Measurements from ENCODE around the gene ADAMTSL3. TPM values are rescaled to one million over a fixed set of nuclear protein-coding genes. Genes with fewer than 3 reads are reported as not detected.

The ADAMTSL3 gene
- total and polyA plus RNA-seq, 7 donors: 0.60 to 40.7 (median 32.6) TPM; not detected in 1

DNA sequence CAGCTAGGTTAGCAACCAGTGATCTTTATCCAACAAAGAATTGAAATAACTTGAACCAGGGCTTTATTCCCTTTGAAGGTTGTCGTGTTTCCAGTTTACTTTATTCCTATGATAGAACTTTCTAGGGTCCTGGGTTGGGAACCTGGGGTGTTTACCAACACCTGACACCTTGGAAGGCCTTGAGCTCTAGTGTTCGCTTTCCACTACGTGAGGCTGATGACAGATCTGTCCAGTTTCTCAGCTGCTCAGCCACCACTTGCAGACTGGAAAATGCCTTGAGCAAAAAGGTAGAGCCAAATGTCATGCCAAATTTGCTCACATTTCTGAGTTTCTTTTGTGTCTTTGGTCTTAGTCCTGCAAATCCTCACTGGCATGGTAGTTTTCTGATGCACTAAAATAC lies 227.2 kb downstream of the ADAMTSL3 start:
- intact Hi-C loops (cut with DNase I): no loop called here
- no peak overlapping the region for H3K27ac ChIP-seq
- no peaks in the 10 kb centered on the region for H3K9me3 ChIP-seq
- WGBS, 2 donors: 78 to 84% methylated on average over 3 of the region's 3 CpGs
- no peaks in the 10 kb centered on the region for H3K4me1 ChIP-seq
- H3K27me3 ChIP-seq: no peaks in the 10 kb centered on the region
- H3K36me3 ChIP-seq: no peaks in the 10 kb centered on the region
- no peak overlapping the region for H3K4me3 ChIP-seq
- no peak for DNase-seq
- no peak for TF ChIP-seq EP300 (IDR thresholded peaks at IDR 0.05)
- TF ChIP-seq POLR2AphosphoS5 (IDR thresholded peaks at IDR 0.05): no peak
- TF ChIP-seq CTCF (IDR thresholded peaks at IDR 0.05): no peak
- no peak for TF ChIP-seq POLR2A (IDR thresholded peaks at IDR 0.05)

GRCh38 chr15:83886321-83886720 lies 232.4 kb downstream of the ADAMTSL3 start:
- no peak for DNase-seq
- no peaks in the 10 kb centered on the region for H3K36me3 ChIP-seq
- H3K4me1 ChIP-seq: peaks cover 0 to 17% (median 15%) of the 10 kb centered on the region in 4 donors
- no peaks in the 10 kb centered on the region for H3K27me3 ChIP-seq
- TF ChIP-seq EP300 (IDR thresholded peaks at IDR 0.05) (no peak), POLR2AphosphoS5 (IDR thresholded peaks at IDR 0.05) (no peak), POLR2A (IDR thresholded peaks at IDR 0.05) (no peak), CTCF (IDR thresholded peaks at IDR 0.05) (no peak)
- no peak overlapping the region for H3K27ac ChIP-seq
- H3K9me3 ChIP-seq: no peaks in the 10 kb centered on the region
- WGBS, 2 donors: 86 to 89% methylated on average over 2 of the region's 2 CpGs
- intact Hi-C loops (cut with DNase I): no loop called here
- H3K4me3 ChIP-seq: no peak overlapping the region

GRCh38 chr15:83887404-83887803 lies 233.5 kb downstream of the ADAMTSL3 start:
- TF ChIP-seq POLR2A (IDR thresholded peaks at IDR 0.05): no peak
- no peak for DNase-seq
- 81 to 85% methylated on average over 2 of the region's 2 CpGs for WGBS, 2 donors
- no peaks in the 10 kb centered on the region for H3K36me3 ChIP-seq
- H3K27ac ChIP-seq: no peak overlapping the region
- H3K4me1 ChIP-seq: peaks cover 0 to 18% (median 15%) of the 10 kb centered on the region in 4 donors
- intact Hi-C loops (cut with DNase I): no loop called here
- H3K4me3 ChIP-seq: no peak overlapping the region
- H3K9me3 ChIP-seq: no peaks in the 10 kb centered on the region
- H3K27me3 ChIP-seq: no peaks in the 10 kb centered on the region

GRCh38 chr15:83887961-83888360 lies 234.0 kb downstream of the ADAMTSL3 start:
- H3K27me3 ChIP-seq: no peaks in the 10 kb centered on the region
- H3K4me3 ChIP-seq: no peak overlapping the region
- H3K9me3 ChIP-seq: no peaks in the 10 kb centered on the region
- peaks cover 0 to 4% (median 0%) of the 10 kb centered on the region in 4 donors for H3K36me3 ChIP-seq
- intact Hi-C loops (cut with DNase I): no loop called here
- no peak for DNase-seq
- WGBS, 2 donors: 75 to 83% methylated on average over 2 of the region's 2 CpGs
- H3K4me1 ChIP-seq: peaks cover 0 to 18% (median 15%) of the 10 kb centered on the region in 4 donors
- no peak overlapping the region for H3K27ac ChIP-seq
- no peak for TF ChIP-seq CTCF (IDR thresholded peaks at IDR 0.05)
- no peak for TF ChIP-seq POLR2A (IDR thresholded peaks at IDR 0.05)
- no peak for TF ChIP-seq POLR2AphosphoS5 (IDR thresholded peaks at IDR 0.05)

GRCh38 chr15:83889995-83890394 lies 236.1 kb downstream of the ADAMTSL3 start:
- DNase-seq: no peak
- Histone ChIP-seq H3K9me3 (no peaks in the 10 kb centered on the region), H3K36me3 (peaks cover 0 to 9% (median 2%) of the 10 kb centered on the region in 4 donors), H3K27ac (peak overlapping the region; percentile 27 to 62 (median 46)), H3K4me3 (no peak overlapping the region), H3K27me3 (no peaks in the 10 kb centered on the region), H3K4me1 (peaks cover 0 to 18% (median 15%) of the 10 kb centered on the region in 4 donors)
- TF ChIP-seq EP300 (IDR thresholded peaks at IDR 0.05): no peak
- TF ChIP-seq CTCF (IDR thresholded peaks at IDR 0.05): no peak
- TF ChIP-seq POLR2A (IDR thresholded peaks at IDR 0.05): no peak
- no peak for TF ChIP-seq POLR2AphosphoS5 (IDR thresholded peaks at IDR 0.05)
- intact Hi-C loops (cut with DNase I): no loop called here
- 60 to 72% methylated on average over 3 of the region's 3 CpGs for WGBS, 2 donors

All from sigmoid colon (tissue), 7 donors.